Left ventricle myocardium inferior (tissue), 1 donor: ENCODE results near the gene ANKS1B. TPM values are rescaled to one million over a fixed set of nuclear protein-coding genes. Genes with fewer than 3 reads are reported as not detected.

Experiments
- DNase-seq: peaks from one replicate; pipeline ENCODE4 v3.0.0-alpha.2; 2020
- H3K27ac ChIP-seq: fragments of 200-600 bp; replicated peaks from 2 replicates; pipeline ENCODE4 v1.8.0; 2021
- H3K27me3 ChIP-seq: fragments of 200-600 bp; 2 replicates; pipeline ENCODE4 v1.8.0; 2021; ENCODE audit warnings: low read depth
- H3K36me3 ChIP-seq: fragments of 200-600 bp; 2 replicates; pipeline ENCODE4 v1.8.0; 2021
- H3K4me1 ChIP-seq: fragments of 200-600 bp; 2 replicates; pipeline ENCODE4 v1.8.0; 2021
- H3K4me3 ChIP-seq: fragments of 200-600 bp; 2 replicates; pipeline ENCODE4 v1.8.0; 2021; ENCODE audit warnings: mild to moderate bottlenecking, moderate library complexity
- H3K9me3 ChIP-seq: fragments of 200-600 bp; replicated peaks from 2 replicates; pipeline ENCODE4 v1.8.0; 2021
- intact Hi-C: fragments of 100-400 bp; cut with micrococcal nuclease; formaldehyde crosslinking; loops from one replicate; pipeline ENCODE4 v1.11.0; 2022
- total RNA-seq: library from RNA; stranded (reverse); fragmentation: NEBNext Ultra II Directional; extraction: Animal tissue kit (Norgen Biotek cat#: 25700); gene quantifications from one replicate; pipeline ENCODE4 v1.2.1, GENCODE V29; 2021
- TF ChIP-seq, protein P1 (sequence below): fragments of 200-600 bp; IDR thresholded peaks from 2 replicates; pipeline ENCODE4 v1.8.0; 2021; ENCODE audit warnings: antibody characterized with exemption, mild to moderate bottlenecking, borderline replicate concordance
- donor health status: DM: no; HTN: yes; CAD: no; lungs with severe emphysema.

ANKS1B gene
- total RNA-seq, 1 donor from 2014 or later = 1.6 TPM

DNA sequence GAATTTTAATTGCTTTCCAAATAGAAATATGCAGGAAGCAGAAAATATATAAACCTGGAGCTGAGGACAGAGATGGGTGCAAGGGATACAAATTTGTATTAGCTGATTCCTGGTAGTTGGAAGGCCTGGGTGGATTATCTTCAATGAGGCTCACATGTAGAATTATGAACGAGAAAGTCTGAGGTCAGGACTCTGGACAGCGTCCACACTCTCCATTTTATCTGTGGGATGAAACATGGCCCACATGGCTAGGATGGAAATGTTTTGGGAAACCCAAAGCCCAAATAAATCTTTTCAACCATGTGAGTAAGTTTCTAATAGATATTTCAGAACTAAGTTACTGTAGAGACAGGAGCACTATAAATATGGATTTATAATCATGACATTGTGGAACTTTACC is 1083.5 kb downstream of the ANKS1B start:
- Histone ChIP-seq H3K27ac (no peak overlapping the region), H3K36me3 (no peaks in the 10 kb centered on the region), H3K4me3 (no peak overlapping the region), H3K9me3 (no peaks in the 10 kb centered on the region), H3K4me1 (no peaks in the 10 kb centered on the region), H3K27me3 (peaks cover 48% of the 10 kb centered on the region)
- TF ChIP-seq, protein P1, sequence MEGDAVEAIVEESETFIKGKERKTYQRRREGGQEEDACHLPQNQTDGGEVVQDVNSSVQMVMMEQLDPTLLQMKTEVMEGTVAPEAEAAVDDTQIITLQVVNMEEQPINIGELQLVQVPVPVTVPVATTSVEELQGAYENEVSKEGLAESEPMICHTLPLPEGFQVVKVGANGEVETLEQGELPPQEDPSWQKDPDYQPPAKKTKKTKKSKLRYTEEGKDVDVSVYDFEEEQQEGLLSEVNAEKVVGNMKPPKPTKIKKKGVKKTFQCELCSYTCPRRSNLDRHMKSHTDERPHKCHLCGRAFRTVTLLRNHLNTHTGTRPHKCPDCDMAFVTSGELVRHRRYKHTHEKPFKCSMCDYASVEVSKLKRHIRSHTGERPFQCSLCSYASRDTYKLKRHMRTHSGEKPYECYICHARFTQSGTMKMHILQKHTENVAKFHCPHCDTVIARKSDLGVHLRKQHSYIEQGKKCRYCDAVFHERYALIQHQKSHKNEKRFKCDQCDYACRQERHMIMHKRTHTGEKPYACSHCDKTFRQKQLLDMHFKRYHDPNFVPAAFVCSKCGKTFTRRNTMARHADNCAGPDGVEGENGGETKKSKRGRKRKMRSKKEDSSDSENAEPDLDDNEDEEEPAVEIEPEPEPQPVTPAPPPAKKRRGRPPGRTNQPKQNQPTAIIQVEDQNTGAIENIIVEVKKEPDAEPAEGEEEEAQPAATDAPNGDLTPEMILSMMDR = no peak
- intact Hi-C loops = no loop called here
- DNase-seq = no peak

GRCh38 chr12:98896938-98897337 is 1087.8 kb downstream of the ANKS1B start:
- TF ChIP-seq, protein P1 = no peak
- no peak overlapping the region for H3K4me3 ChIP-seq
- H3K27me3 ChIP-seq = peaks cover 68% of the 10 kb centered on the region
- peaks cover 9% of the 10 kb centered on the region for H3K4me1 ChIP-seq
- no peak overlapping the region for H3K27ac ChIP-seq
- no peak for DNase-seq
- no peaks in the 10 kb centered on the region for H3K9me3 ChIP-seq
- intact Hi-C loops = no loop called here
- no peaks in the 10 kb centered on the region for H3K36me3 ChIP-seq

DNA sequence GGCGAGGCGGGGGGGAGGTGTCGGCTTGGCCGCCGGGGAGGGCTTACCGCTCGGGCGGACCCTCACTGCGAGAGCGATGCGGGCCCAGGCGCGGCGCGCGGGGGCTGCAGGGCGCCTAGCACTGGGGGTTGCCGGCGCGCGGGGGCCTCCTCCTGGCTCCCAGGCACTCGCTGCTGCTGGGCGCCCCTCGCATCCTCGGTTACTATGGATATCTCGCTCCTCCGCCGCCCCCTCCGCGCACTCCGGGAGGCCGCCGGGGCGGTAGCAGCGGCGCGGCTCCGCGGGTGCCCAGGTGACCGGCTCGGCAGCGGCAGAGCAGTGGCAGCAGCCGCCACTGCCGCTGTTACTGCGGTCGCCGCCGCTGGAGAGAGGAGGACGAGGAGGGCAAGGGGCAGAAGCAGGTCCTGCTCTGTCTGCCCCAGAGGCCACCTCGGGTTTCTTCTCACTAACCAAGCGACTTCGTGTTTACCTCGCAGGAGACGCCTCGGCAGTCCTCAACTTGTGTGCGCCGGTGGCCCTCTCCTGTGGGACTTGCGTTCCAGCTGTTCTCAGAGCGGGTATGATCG is 1089.6 kb downstream of the ANKS1B start:
- H3K27me3 ChIP-seq = peaks cover 86% of the 10 kb centered on the region

DNA sequence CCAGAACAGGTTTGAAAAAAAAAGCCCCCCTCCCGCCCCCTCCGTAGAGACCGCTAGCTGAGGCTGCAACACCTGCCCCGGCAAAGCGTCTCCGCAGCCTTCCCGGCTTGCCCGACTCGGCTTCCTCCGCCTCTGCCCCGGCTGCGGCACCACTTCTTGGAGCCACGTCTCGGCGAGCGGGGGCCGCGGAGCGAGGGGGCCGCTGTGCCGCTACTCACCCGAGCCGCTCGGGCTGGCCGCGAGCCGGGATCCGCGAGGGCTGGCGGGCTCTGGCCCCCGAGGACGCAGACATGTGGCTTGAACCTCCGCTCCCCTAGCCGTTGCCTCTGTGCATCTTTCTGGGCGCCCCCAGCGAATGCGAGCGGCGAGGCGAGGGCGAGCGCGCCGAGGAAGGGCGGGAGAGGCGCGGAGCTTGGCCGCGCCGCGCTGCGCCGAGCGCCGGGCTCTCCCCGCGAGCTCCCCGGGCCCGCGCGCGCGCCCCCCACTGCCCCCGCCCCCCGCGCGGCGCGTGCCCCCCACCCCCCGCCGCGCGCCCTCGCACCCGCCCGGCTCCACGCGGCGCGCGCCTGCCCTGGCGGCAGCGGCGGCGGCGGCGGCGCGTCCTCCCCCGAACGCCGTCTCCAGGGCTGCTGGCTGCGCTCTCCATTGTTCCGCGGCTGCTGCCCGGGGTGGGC is 1090.2 kb downstream of the ANKS1B start:
- DNase-seq = no peak
- Histone ChIP-seq H3K27ac (no peak overlapping the region), H3K9me3 (no peaks in the 10 kb centered on the region), H3K4me3 (peak overlapping the region; percentile 57), H3K27me3 (peaks cover 92% of the 10 kb centered on the region), H3K4me1 (peaks cover 9% of the 10 kb centered on the region), H3K36me3 (no peaks in the 10 kb centered on the region)
- intact Hi-C loops = no loop called here
- TF ChIP-seq, protein P1 = no peak

More for the DNA sequence above, 1089.6 kb downstream of the ANKS1B start:
- Histone ChIP-seq H3K4me3 (peak overlapping the region; percentile 57), H3K9me3 (no peaks in the 10 kb centered on the region), H3K4me1 (peaks cover 9% of the 10 kb centered on the region), H3K27ac (no peak overlapping the region), H3K36me3 (no peaks in the 10 kb centered on the region)
- TF ChIP-seq, protein P1 = no peak
- no peak for DNase-seq
- intact Hi-C loops = no loop called here

- intact Hi-C loops = no loop called here
- H3K4me3 ChIP-seq = peak overlapping the region; percentile 49
- TF ChIP-seq, protein P1 = no peak
- H3K4me1 ChIP-seq = peaks cover 9% of the 10 kb centered on the region
- H3K27me3 ChIP-seq = peaks cover 98% of the 10 kb centered on the region
- no peak overlapping the region for H3K27ac ChIP-seq
- H3K36me3 ChIP-seq = no peaks in the 10 kb centered on the region
- H3K9me3 ChIP-seq = no peaks in the 10 kb centered on the region
- no peak for DNase-seq
Observed at GRCh38 chr12:98893675-98894411, 1090.9 kb downstream of the ANKS1B start.
